HepG2 (cell line): Measurements from ENCODE around the gene KLF16. TPM values are rescaled to one million over a fixed set of nuclear protein-coding genes. Genes with fewer than 3 reads are reported as not detected.
A peak's percentile ranks its signal among the peaks of the same experiment; 100 is the strongest.

Source experiments
- ATF7 ChIP-seq, 2 experiments: fragments of 450-650 bp in 1 of 2; sonication (generic) in 1 of 2; formaldehyde crosslinking in 1 of 2; IDR thresholded peaks; 2 replicates each; pipeline versions ENCODE4 v1.4.0 to v1.6.1; 2016 to 2020; ENCODE audit warnings: antibody characterized with exemption in 1 of 2, mild to moderate bottlenecking in 1 of 2, missing genetic modification reagents in 1 of 2
- GZF1 ChIP-seq: sonication (generic); formaldehyde crosslinking; IDR thresholded peaks from 2 replicates; pipeline ENCODE4 v1.5.1; 2020; ENCODE audit warnings: mild to moderate bottlenecking, missing genetic modification reagents
- HNRNPLL ChIP-seq: fragments of 200-400 bp; formaldehyde crosslinking; IDR thresholded peaks from 2 replicates; pipeline ENCODE4 v1.6.1; 2017; ENCODE audit warnings: mild to moderate bottlenecking, low read depth, low read length; ENCODE audit not compliant: poor library complexity, severe bottlenecking
- HOXA3 ChIP-seq: sonication (generic); formaldehyde crosslinking; IDR thresholded peaks from 2 replicates; pipeline ENCODE4 v1.5.0; 2020; ENCODE audit warnings: missing genetic modification reagents
- KAT7 ChIP-seq: IDR thresholded peaks from 2 replicates; pipeline ENCODE4 v1.6.1; 2018; ENCODE audit warnings: borderline replicate concordance, missing compliant biosample characterization
- MXI1 ChIP-seq: IDR thresholded peaks from 3 replicates; pipeline ENCODE4 v1.6.1; 2012; ENCODE audit warnings: low read depth, low read length, inconsistent platforms, borderline replicate concordance
- STAT6 ChIP-seq: sonication (generic); formaldehyde crosslinking; IDR thresholded peaks from 2 replicates; pipeline ENCODE4 v1.4.0; 2020; ENCODE audit warnings: missing genetic modification reagents, mild to moderate bottlenecking, borderline replicate concordance
- TAF15 ChIP-seq: fragments of 200-400 bp; formaldehyde crosslinking; IDR thresholded peaks from one replicate; pipeline ENCODE4 v1.6.1; 2018; ENCODE audit warnings: mild to moderate bottlenecking, low read depth, low read length; ENCODE audit not compliant: poor library complexity, severe bottlenecking
- TEAD2 ChIP-seq: sonication (generic); formaldehyde crosslinking; IDR thresholded peaks from 2 replicates; pipeline ENCODE4 v1.9.0; 2021; ENCODE audit warnings: missing genetic modification reagents
- ZBTB49 ChIP-seq: sonication (generic); formaldehyde crosslinking; IDR thresholded peaks from 2 replicates; pipeline ENCODE4 v1.4.0; 2020; ENCODE audit warnings: missing genetic modification reagents, borderline replicate concordance
- ZNF101 ChIP-seq: sonication (generic); formaldehyde crosslinking; IDR thresholded peaks from 2 replicates; pipeline ENCODE4 v1.4.0; 2020; ENCODE audit warnings: mild to moderate bottlenecking, low read depth, missing genetic modification reagents, borderline replicate concordance
- ZNF263 ChIP-seq: sonication (generic); formaldehyde crosslinking; IDR thresholded peaks from 2 replicates; pipeline ENCODE4 v1.4.0; 2020; ENCODE audit warnings: missing genetic modification reagents
- ZNF275 ChIP-seq: sonication (generic); formaldehyde crosslinking; IDR thresholded peaks from 2 replicates; pipeline ENCODE4 v1.8.0; 2022; ENCODE audit warnings: missing genetic modification reagents, mild to moderate bottlenecking, inconsistent platforms, borderline replicate concordance
- ZNF44 ChIP-seq: sonication (generic); formaldehyde crosslinking; IDR thresholded peaks from 2 replicates; pipeline ENCODE4 v1.5.1; 2020; ENCODE audit warnings: mild to moderate bottlenecking, missing genetic modification reagents
- ZNF687 ChIP-seq: sonication (generic); formaldehyde crosslinking; IDR thresholded peaks from 2 replicates; pipeline ENCODE4 v1.5.1; 2020; ENCODE audit warnings: mild to moderate bottlenecking, missing genetic modification reagents, moderate library complexity
- ZNF879 ChIP-seq: sonication (generic); formaldehyde crosslinking; IDR thresholded peaks from 2 replicates; pipeline ENCODE4 v1.8.1; 2023; ENCODE audit warnings: missing genetic modification reagents
- polyA plus RNA-seq, 8 experiments: library from polyadenylated mRNA; depleted of rRNA in 3 of 8; stranded (reverse) in 7 of 8; unstranded in 1 of 8; fragments of >200 nt; fragmentation: Illumina TruSeq in 4 of 8; extraction: Trizol in 4 of 8; gene quantifications; 2 replicates each; pipeline versions ENCODE4 v1.2.1 to v1.2.3, GENCODE V29; 2011 to 2016; ENCODE audit warnings: low read depth in 4 of 8, missing spikeins in 1 of 8, mixed read lengths in 1 of 8; ENCODE audit not compliant: insufficient read depth in 1 of 8
- total RNA-seq, 5 experiments: library from RNA; depleted of rRNA; stranded (reverse); fragments of >200 nt; fragmentation: Illumina TruSeq; extraction: Trizol; gene quantifications; 2 replicates each; pipeline ENCODE4 v1.2.3, GENCODE V29; 2016; ENCODE audit warnings: low read depth in 1 of 5

KLF16 gene
- total and polyA plus RNA-seq, 2 of the 13 experiments (the other 11 are each of a cell fraction or from before 2014, with no cell fraction given), result 3.5 to 6.7 TPM

GRCh38 chr19:1853295-1854038, 9.9 kb downstream of the KLF16 start (continued):
- TF ChIP-seq MXI1 (peak; percentile 56; the same call in 1 of the 3 replicates), ZNF687 (CRISPR knock-in tag) (peak; percentile 75), ZNF44 (no peak), TEAD2 (CRISPR knock-in tag) (no peak), ATF7 (IDR thresholded peaks at IDR 0.05) (no peak), ATF7 (CRISPR knock-in tag; IDR thresholded peaks at IDR 0.05) (no peak), ZNF879 (no peak), GZF1 (CRISPR knock-in tag) (no peak), ZBTB49 (no peak), STAT6 (CRISPR knock-in tag) (no peak), ZNF263 (CRISPR knock-in tag) (0 out of 2 replicates have a peak, but pooled peaks have one; percentile 20), ZNF101 (no peak), HNRNPLL (peak; percentile 34), HOXA3 (CRISPR knock-in tag) (peak; percentile 56; the same call in 1 of the 2 replicates), ZNF275 (no peak), TAF15 (no peak), KAT7 (CRISPR knock-in tag) (no peak)
